ENCODE results near the gene FGD3.

Gene FGD3

GRCh38 chr9:93031629-93032430 lies 84.5 kb downstream of the FGD3 start:
- no peak for TF ChIP-seq POLR2A (IDR thresholded peaks at IDR 0.05; ENCODE audit: low read depth, low read length)
- FAIRE-seq (no peak), DNase-seq (ENCODE audit: insufficient read length, low spot score) (no peak)

GRCh38 chr9:93032545-93032944 lies 85.2 kb downstream of the FGD3 start:
- DNase-seq (ENCODE audit: insufficient read length, low spot score) = no peak
- TF ChIP-seq POLR2A (IDR thresholded peaks at IDR 0.05; ENCODE audit: low read depth, low read length) = no peak
- no peak for FAIRE-seq

DNA sequence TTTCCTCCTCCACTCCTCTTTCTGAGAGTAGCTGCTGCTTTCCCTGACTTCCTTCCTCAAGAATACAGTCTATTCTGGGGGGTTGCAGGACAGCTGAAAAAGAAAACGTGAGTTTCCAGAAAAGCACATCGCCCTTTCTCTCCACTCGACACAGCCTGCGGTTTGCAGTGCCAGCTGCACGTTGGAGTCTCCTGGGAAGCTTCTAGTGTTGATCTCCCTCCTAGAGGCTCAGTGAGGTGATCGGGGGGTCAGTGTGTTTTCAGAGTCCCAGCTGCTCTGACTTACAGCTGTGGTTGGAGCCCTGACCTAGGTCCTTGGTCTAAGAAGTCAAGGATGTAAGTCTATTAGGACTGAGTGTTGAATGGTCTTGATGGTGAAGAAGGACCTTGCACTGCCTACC lies 86.2 kb downstream of the FGD3 start:
- DNase-seq (ENCODE audit: insufficient read length, low spot score) = no peak
- no peak for TF ChIP-seq POLR2A (IDR thresholded peaks at IDR 0.05; ENCODE audit: low read depth, low read length)
- FAIRE-seq = no peak

- no peak for FAIRE-seq
- TF ChIP-seq POLR2A (IDR thresholded peaks at IDR 0.05; ENCODE audit: low read depth, low read length) = no peak
Measured at GRCh38 chr9:93035106-93035660, 87.9 kb downstream of the FGD3 start.

DNA sequence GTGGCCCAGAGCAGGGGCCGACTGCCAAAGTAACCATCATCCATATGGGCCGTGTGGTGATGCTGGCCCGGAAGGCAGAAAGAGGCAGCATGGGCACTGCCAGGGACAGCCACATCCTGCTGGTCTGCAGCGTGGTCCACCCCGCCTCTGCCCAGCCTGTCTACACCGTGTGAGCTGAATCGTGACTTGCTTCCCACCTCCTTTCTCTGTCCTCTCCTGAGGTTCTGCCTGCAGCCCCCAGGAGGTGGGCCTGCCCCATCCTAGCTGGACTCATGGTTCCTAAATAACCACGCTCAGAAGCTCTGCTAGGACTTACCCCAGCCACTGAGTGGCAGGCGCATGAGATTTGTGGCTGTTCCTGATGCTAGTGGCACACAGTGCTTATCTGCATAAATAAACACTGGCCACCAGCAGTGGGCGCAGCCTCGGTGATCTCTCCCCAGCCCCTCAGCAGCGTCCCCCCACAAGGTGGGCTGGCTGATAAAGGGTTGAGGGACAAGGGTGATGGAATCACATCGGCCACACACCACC lies 88.6 kb downstream of the FGD3 start:
- no peak for TF ChIP-seq POLR2A (IDR thresholded peaks at IDR 0.05; ENCODE audit: low read depth, low read length)
- DNase-seq (ENCODE audit: insufficient read length, low spot score) (no peak), FAIRE-seq (no peak)

More at GRCh38 chr9:93035106-93035660, 87.9 kb downstream of the FGD3 start:
- DNase-seq (ENCODE audit: insufficient read length, low spot score) = no peak

DNA sequence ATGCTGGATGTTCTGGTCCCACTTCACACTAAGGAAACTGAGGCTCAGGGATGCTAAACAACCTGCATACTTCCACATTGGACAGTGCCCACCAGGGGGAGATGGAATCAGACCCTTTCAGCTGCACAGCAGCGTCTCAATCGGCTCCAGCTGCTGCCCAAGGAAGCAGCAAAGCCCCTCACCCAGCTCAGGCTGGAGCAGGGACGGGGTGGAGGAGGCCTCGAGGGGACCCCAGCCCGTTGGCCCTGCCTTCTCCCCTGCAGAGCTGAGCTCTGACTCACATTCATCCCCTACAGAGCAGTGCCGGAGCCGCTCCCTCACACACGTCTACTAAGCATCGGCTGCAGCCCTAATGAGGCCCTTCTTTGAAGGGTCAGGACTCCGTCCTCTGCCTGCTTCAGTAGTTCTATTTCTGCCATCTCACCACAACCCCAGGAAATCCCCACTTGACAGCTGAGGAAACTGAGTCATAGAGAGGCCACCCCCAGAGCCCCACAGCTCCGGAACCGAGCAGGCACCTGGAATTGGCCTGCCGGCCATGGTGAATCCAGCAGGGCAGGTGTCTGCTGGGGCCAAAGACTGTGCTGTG lies 89.7 kb downstream of the FGD3 start:
- no peak for DNase-seq (ENCODE audit: insufficient read length, low spot score)
- no peak for TF ChIP-seq POLR2A (IDR thresholded peaks at IDR 0.05; ENCODE audit: low read depth, low read length)
- FAIRE-seq = no peak

DNA sequence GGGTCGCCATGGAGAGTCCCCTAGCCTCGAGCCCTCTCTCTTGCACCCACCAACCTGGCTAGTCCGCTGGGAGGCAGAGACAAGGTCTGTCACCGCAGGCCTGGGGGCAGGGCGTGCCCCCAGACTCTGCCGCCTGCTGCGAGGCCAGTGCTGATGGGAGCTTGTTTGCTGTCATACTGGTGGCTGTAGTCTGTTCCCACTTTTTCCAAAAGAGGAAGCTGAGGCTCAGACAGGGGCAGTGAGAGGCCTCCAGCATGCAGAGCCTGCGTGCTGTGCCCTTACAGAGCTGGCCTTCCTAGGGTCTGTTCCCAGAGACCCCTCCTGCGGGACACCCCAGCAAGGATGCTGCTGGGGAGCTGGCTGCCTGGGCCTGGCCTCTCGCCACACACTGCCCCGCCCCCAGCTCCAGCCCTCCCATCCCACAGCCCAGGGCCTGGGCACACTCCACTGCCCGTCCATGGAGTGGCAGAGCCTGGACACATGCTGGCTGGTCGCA lies 90.2 kb downstream of the FGD3 start:
- no peak for DNase-seq (ENCODE audit: insufficient read length, low spot score)
- TF ChIP-seq POLR2A (IDR thresholded peaks at IDR 0.05; ENCODE audit: low read depth, low read length) = no peak
- FAIRE-seq = no peak

- FAIRE-seq (no peak), DNase-seq (ENCODE audit: insufficient read length, low spot score) (no peak)
- TF ChIP-seq POLR2A (IDR thresholded peaks at IDR 0.05; ENCODE audit: low read depth, low read length) = no peak
Measured at GRCh38 chr9:93038918-93039317, 91.6 kb downstream of the FGD3 start.

DNA sequence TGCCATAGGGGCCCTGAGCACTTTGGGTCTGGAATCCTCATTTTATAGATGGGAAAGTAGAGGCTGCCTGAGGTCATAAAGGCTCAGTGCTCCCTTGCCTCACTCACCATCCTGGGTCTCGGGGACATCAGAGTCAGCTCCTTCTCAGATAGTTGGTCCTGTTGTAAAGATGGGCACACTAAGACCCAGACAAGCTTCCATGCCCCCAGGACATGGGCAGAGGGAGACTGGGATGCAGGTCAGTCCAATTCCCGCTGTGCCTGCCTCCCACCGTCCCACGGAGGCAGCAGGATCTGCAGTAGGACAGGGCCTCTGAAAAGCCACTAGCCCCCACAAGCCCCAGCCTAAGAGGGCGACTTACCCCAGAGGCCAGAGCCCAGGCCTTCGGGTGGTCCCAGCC lies 92.1 kb downstream of the FGD3 start:
- TF ChIP-seq POLR2A (IDR thresholded peaks at IDR 0.05; ENCODE audit: low read depth, low read length) = no peak
- no peak for DNase-seq (ENCODE audit: insufficient read length, low spot score)
- no peak for FAIRE-seq

DNA sequence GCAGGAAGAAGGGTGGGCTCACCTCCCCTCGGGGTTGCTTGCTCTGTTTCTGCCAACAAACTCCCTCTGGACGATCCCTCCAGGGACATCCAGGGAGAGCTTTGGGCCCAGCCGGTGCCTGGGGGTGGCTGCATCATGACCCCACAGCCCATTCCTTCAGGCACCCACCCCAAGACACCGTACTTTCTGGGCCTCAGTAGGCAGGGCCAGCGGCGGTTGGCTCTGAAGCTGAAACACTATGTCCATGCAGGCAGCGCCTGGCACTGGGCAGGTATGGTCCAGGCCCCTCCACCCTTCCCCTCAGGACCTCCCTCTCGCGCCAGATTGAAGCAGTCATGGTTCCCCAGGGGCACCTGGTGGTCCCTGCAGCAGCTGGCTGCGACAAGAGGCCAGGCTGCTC lies 92.7 kb downstream of the FGD3 start:
- DNase-seq (ENCODE audit: insufficient read length, low spot score) (no peak), FAIRE-seq (no peak)
- TF ChIP-seq POLR2A (IDR thresholded peaks at IDR 0.05; ENCODE audit: low read depth, low read length) = no peak

- TF ChIP-seq POLR2A (IDR thresholded peaks at IDR 0.05; ENCODE audit: low read depth, low read length) = no peak
- DNase-seq (ENCODE audit: insufficient read length, low spot score) (no peak), FAIRE-seq (no peak)
Measured at GRCh38 chr9:93040409-93040808, 93.1 kb downstream of the FGD3 start.

- DNase-seq (ENCODE audit: insufficient read length, low spot score) = peak; percentile 47
- FAIRE-seq = no peak
- TF ChIP-seq POLR2A (IDR thresholded peaks at IDR 0.05; ENCODE audit: low read depth, low read length) = no peak
Measured at GRCh38 chr9:93041108-93041802, 93.9 kb downstream of the FGD3 start.

DNA sequence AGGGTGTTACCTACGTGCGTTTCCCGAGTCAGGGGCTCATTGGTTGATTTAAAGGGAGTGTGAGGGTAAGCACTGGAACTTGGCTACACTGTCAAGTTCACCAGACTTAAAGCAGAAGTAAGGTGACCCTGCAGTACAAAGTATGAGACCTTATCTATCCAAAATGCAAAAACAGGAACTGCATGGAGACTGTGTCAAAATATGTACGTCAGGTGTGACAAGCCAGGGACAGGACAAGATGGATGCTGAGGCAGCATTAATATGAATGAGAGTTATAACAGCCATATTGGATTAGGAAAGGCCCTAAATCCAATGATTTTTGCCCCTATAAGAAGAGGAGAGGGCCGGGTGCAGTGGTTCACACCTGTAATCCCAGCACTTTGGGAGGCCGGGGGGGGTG lies 95.8 kb downstream of the FGD3 start:
- no peak for TF ChIP-seq POLR2A (IDR thresholded peaks at IDR 0.05; ENCODE audit: low read depth, low read length)
- DNase-seq (ENCODE audit: insufficient read length, low spot score) (no peak), FAIRE-seq (no peak)

DNA sequence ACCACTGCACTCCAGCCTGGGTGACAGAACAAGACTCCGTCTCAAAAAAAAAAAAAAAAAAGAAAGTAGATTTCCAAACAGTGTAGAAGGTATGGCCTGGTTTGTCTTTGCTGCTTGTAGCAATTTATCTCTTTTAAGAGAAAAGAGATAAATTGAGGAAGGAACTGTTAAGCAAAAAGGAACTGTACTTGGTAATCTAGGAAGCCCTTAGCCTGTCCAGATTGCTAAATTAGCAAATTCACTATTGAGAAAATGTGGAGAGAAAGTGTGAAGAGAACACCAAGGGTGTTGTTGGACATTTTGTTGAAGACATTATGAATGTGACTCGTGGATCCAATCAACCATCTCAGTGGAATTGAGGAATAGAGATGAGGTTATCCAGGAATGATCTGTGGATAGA lies 98.2 kb downstream of the FGD3 start:
- FAIRE-seq (no peak), DNase-seq (ENCODE audit: insufficient read length, low spot score) (no peak)
- no peak for TF ChIP-seq POLR2A (IDR thresholded peaks at IDR 0.05; ENCODE audit: low read depth, low read length)

Data from H54 (cell line).